GM18868 (cell line): ENCODE data around the gene TTC6.
"Not testable (repeated sequence)": the region's sequence is repeated elsewhere in the genome, so short reads cannot be mapped to it uniquely, and the experiment has no call there.

Source experiments
- ATAC-seq: cut with Tn5 transposase; IDR thresholded peaks from one replicate; pipeline ENCODE4 v1.9.1; 2021; ENCODE audit warnings: mild to moderate bottlenecking, moderate library complexity; ENCODE audit not compliant: unreplicated experiment

The TTC6 gene

GRCh38 chr14:37594971-37595808 lies at the start of gene TTC6, which contains the start of gene FOXA1:
TSS of gene TTC6 (plus strand) at chr14:37595629. CDS start at chr14:37622065, 26,436 bp downstream.
TSS of gene FOXA1 (minus strand) at chr14:37595249. CDS start at chr14:37594972, 277 bp downstream.
- no peak for ATAC-seq

GRCh38 chr14:37546621-37547447 lies 48.6 kb upstream of the TTC6 start:
- no peak for ATAC-seq

- ATAC-seq, result no peak
These were observed 44.9 kb upstream of the TTC6 start for GRCh38 chr14:37550511-37550910.

GRCh38 chr14:37551119-37551518 lies 44.3 kb upstream of the TTC6 start:
- no peak for ATAC-seq

GRCh38 chr14:37553935-37554550 lies 41.4 kb upstream of the TTC6 start:
- no peak for ATAC-seq

GRCh38 chr14:37555596-37555995 lies 39.8 kb upstream of the TTC6 start:
- ATAC-seq, result not testable (repeated sequence)

GRCh38 chr14:37558740-37559139 lies 36.7 kb upstream of the TTC6 start:
- ATAC-seq, result no peak

- ATAC-seq, result no peak
These were observed 36.0 kb upstream of the TTC6 start for GRCh38 chr14:37559386-37559785.

GRCh38 chr14:37563189-37563588 lies 32.2 kb upstream of the TTC6 start:
- no peak for ATAC-seq

- no peak for ATAC-seq
These were observed 29.9 kb upstream of the TTC6 start for GRCh38 chr14:37565550-37565949.

GRCh38 chr14:37566811-37567371 lies 28.5 kb upstream of the TTC6 start:
- no peak for ATAC-seq

GRCh38 chr14:37569729-37570128 lies 25.7 kb upstream of the TTC6 start:
- ATAC-seq, result no peak

- ATAC-seq, result no peak
These were observed 24.0 kb upstream of the TTC6 start for GRCh38 chr14:37571391-37571790.

- ATAC-seq, result no peak
These were observed 22.1 kb upstream of the TTC6 start for GRCh38 chr14:37573356-37573755.

GRCh38 chr14:37579274-37579673 lies 16.2 kb upstream of the TTC6 start:
- no peak for ATAC-seq

- no peak for ATAC-seq
These were observed 15.3 kb upstream of the TTC6 start for GRCh38 chr14:37580146-37580545.

- no peak for ATAC-seq
These were observed 11.8 kb upstream of the TTC6 start for GRCh38 chr14:37583358-37584210.

GRCh38 chr14:37584211-37585100 lies 11.0 kb upstream of the TTC6 start:
- ATAC-seq, result no peak

GRCh38 chr14:37585101-37585511 lies 10.3 kb upstream of the TTC6 start:
- ATAC-seq, result no peak
